ENCODE results near the gene ONECUT3. TPM values are rescaled to one million over a fixed set of nuclear protein-coding genes. Genes with fewer than 3 reads are reported as not detected.

The ONECUT3 gene
- total and polyA plus RNA-seq, 10 of the 15 experiments (the other 5 are each of a cell fraction or from before 2014, with no cell fraction given), result not detected

- WGBS (ENCODE audit: insufficient coverage, insufficient replicate concordance, low lambda C conversion rate, missing lambda C conversion rate), result 32% methylated on average over 40 of the region's 59 CpGs
- DNase-seq (ENCODE audit: low read depth, low spot score), result no peak
- in situ Hi-C loops (cut with MboI) (no loop called here), intact Hi-C loops (cut with micrococcal nuclease; ENCODE audit: unreplicated experiment) (no loop called here)
- no TSS peak for BruUV-seq (replicated peaks)
- POLR2A ChIA-PET, result no interaction called here
- no peak for TF ChIP-seq BMI1 (IDR thresholded peaks at IDR 0.05; ENCODE audit: borderline replicate concordance)
- no peak for TF ChIP-seq E2F4 (IDR thresholded peaks at IDR 0.05; ENCODE audit: low read depth, low read length)
- TF ChIP-seq MYC (IDR thresholded peaks at IDR 0.05; ENCODE audit: insufficient read depth, insufficient read length, insufficient replicate concordance, low read length, severe bottlenecking), result no peak
- no peak for TF ChIP-seq HDGF (IDR thresholded peaks at IDR 0.05)
- no peak for TF ChIP-seq CBX3 (IDR thresholded peaks at IDR 0.05; ENCODE audit: borderline replicate concordance, low read depth)
- H3K36me3 ChIP-seq (ENCODE audit: control insufficient read depth in 2 of 2, insufficient read depth in 2 of 2, low read length in 1 of 2), result no peaks in the 10 kb centered on the region
- H3K4me3 ChIP-seq, result no peak overlapping the region
- no peaks in the 10 kb centered on the region for H3K79me2 ChIP-seq (ENCODE audit: control insufficient read depth, insufficient read depth, low read length)
- no peak overlapping the region for H2AFZ ChIP-seq (ENCODE audit: control insufficient read depth, low read depth, low read length)
- H3K4me2 ChIP-seq (ENCODE audit: control insufficient read depth, insufficient read depth), result no peak overlapping the region
- CTCF ChIA-PET, result no interaction called here
- H3K4me1 ChIP-seq (ENCODE audit: control insufficient read depth, insufficient read depth, low read length), result no peaks in the 10 kb centered on the region
- no peak for ATAC-seq
- H3K9ac ChIP-seq (ENCODE audit: control insufficient read depth, insufficient read depth, low read length), result no peak overlapping the region
- RAD21 ChIA-PET (ENCODE audit: unreplicated experiment), result no interaction called here
- peaks cover 2% of the 10 kb centered on the region; the same call in 1 of the 3 replicates for H3K9me3 ChIP-seq (replicated peaks; ENCODE audit: control insufficient read depth, insufficient read depth, low read length)
- no peaks in the 10 kb centered on the region for H4K20me1 ChIP-seq (ENCODE audit: control insufficient read depth, insufficient read depth)
- no peak overlapping the region for H3K27ac ChIP-seq (ENCODE audit: control insufficient read depth, insufficient read depth)
- no peak for FAIRE-seq
- SMC1A ChIA-PET (ENCODE audit: uncharacterized antibody, unreplicated experiment), result no interaction called here
- H3K27me3 ChIP-seq (replicated peaks in 1 of 2; ENCODE audit: control insufficient read depth in 2 of 2, insufficient read depth in 2 of 2, low read length in 1 of 2), result no peaks in the 10 kb centered on the region
Measured at GRCh38 chr19:1789261-1790041, 36.1 kb downstream of the ONECUT3 start.
